CD4-positive, alpha-beta T cell treated with Interleukin-17A for 4 hours (primary cell): ENCODE results near the gene CDC42BPA.
"Not testable (repeated sequence)": the region's sequence is repeated elsewhere in the genome, so short reads cannot be mapped to it uniquely, and the experiment has no call there.

Experiments used
- DNase-seq: peaks from one replicate; pipeline ENCODE4 v3.0.0-alpha.2; 2020; ENCODE audit warnings: mixed read lengths

Gene CDC42BPA

GRCh38 chr1:227308367-227309336 is 9.6 kb downstream of the CDC42BPA start:
- no peak for DNase-seq

GRCh38 chr1:227306689-227307088 is 11.6 kb downstream of the CDC42BPA start:
- DNase-seq: no peak

GRCh38 chr1:227305894-227306626 is 12.2 kb downstream of the CDC42BPA start:
- DNase-seq: no peak

- no peak for DNase-seq
Measured at GRCh38 chr1:227304665-227305064, 13.6 kb downstream of the CDC42BPA start.

- DNase-seq: no peak
Measured at GRCh38 chr1:227303662-227304061, 14.6 kb downstream of the CDC42BPA start.

- DNase-seq: no peak
Measured at GRCh38 chr1:227300682-227301081, 17.6 kb downstream of the CDC42BPA start.

- DNase-seq: no peak
Measured at GRCh38 chr1:227299688-227300087, 18.6 kb downstream of the CDC42BPA start.

- no peak for DNase-seq
Measured at GRCh38 chr1:227299241-227299627, 19.1 kb downstream of the CDC42BPA start.

GRCh38 chr1:227298512-227299240 is 19.6 kb downstream of the CDC42BPA start:
- DNase-seq: no peak

- DNase-seq: no peak
Measured at GRCh38 chr1:227297073-227297793, 21.1 kb downstream of the CDC42BPA start.

- no peak for DNase-seq
Measured at GRCh38 chr1:227295609-227296008, 22.7 kb downstream of the CDC42BPA start.

GRCh38 chr1:227285745-227286144 is 32.5 kb downstream of the CDC42BPA start:
- DNase-seq: no peak

GRCh38 chr1:227281371-227281770 is 36.9 kb downstream of the CDC42BPA start:
- no peak for DNase-seq

- DNase-seq: no peak
Measured at GRCh38 chr1:227280836-227281235, 37.5 kb downstream of the CDC42BPA start.

- DNase-seq: not testable (repeated sequence)
Measured at GRCh38 chr1:227276156-227276693, 42.1 kb downstream of the CDC42BPA start.

GRCh38 chr1:227273557-227273956 is 44.7 kb downstream of the CDC42BPA start:
- no peak for DNase-seq

- no peak for DNase-seq
Measured at GRCh38 chr1:227272428-227272827, 45.9 kb downstream of the CDC42BPA start.

- no peak for DNase-seq
Measured at GRCh38 chr1:227270554-227270953, 47.7 kb downstream of the CDC42BPA start.

GRCh38 chr1:227268943-227269342 is 49.3 kb downstream of the CDC42BPA start:
- no peak for DNase-seq

GRCh38 chr1:227265891-227266290 is 52.4 kb downstream of the CDC42BPA start:
- no peak for DNase-seq

GRCh38 chr1:227263869-227264268 is 54.4 kb downstream of the CDC42BPA start:
- DNase-seq: no peak

- no peak for DNase-seq
Measured at GRCh38 chr1:227261501-227261900, 56.8 kb downstream of the CDC42BPA start.
